Pons (tissue), 1 donor: ENCODE measurements around the gene TMEM101.
"Not testable (repeated sequence)": the region's sequence is repeated elsewhere in the genome, so short reads cannot be mapped to it uniquely, and the experiment has no call there.

Source experiments
- DNase-seq: peaks from one replicate; pipeline ENCODE4 v3.0.0-alpha.2; 2016; ENCODE audit warnings: low spot score

TMEM101 gene

GRCh38 chr17:44014437-44015172 is at the start of gene TMEM101:
Gene TMEM101, minus strand, starts transcription at chr17:44014963. Its CDS starts 11 bp downstream, at chr17:44014952.
- DNase-seq = peak; percentile 90

- DNase-seq = no peak
Observed at GRCh38 chr17:44063704-44064639, 49.2 kb upstream of the TMEM101 start.

- no peak for DNase-seq
Observed at GRCh38 chr17:44062871-44063270, 48.1 kb upstream of the TMEM101 start.

- no peak for DNase-seq
Observed at GRCh38 chr17:44061446-44061845, 46.7 kb upstream of the TMEM101 start.

GRCh38 chr17:44059101-44059892 is 44.5 kb upstream of the TMEM101 start:
- DNase-seq = no peak

GRCh38 chr17:44053125-44053872 is 38.5 kb upstream of the TMEM101 start:
- DNase-seq = no peak

- no peak for DNase-seq
Observed at GRCh38 chr17:44049294-44050060, 34.7 kb upstream of the TMEM101 start.

GRCh38 chr17:44046893-44047292 is 32.1 kb upstream of the TMEM101 start:
- DNase-seq = not testable (repeated sequence)

GRCh38 chr17:44045486-44045885 is 30.7 kb upstream of the TMEM101 start:
- no peak for DNase-seq

- DNase-seq = no peak
Observed at GRCh38 chr17:44044071-44044470, 29.3 kb upstream of the TMEM101 start.

GRCh38 chr17:44043272-44043696 is 28.5 kb upstream of the TMEM101 start:
- no peak for DNase-seq

- no peak for DNase-seq
Observed at GRCh38 chr17:44039829-44040635, 25.3 kb upstream of the TMEM101 start.

GRCh38 chr17:44038604-44039011 is 23.8 kb upstream of the TMEM101 start:
- DNase-seq = no peak

GRCh38 chr17:44037471-44037870 is 22.7 kb upstream of the TMEM101 start:
- DNase-seq = no peak

GRCh38 chr17:44034688-44035087 is 19.9 kb upstream of the TMEM101 start:
- DNase-seq = not testable (repeated sequence)

- DNase-seq = no peak
Observed at GRCh38 chr17:44033861-44034408, 19.2 kb upstream of the TMEM101 start.

GRCh38 chr17:44030482-44030881 is 15.7 kb upstream of the TMEM101 start:
- DNase-seq = no peak

- DNase-seq = no peak
Observed at GRCh38 chr17:44029736-44030135, 15.0 kb upstream of the TMEM101 start.

- DNase-seq = no peak
Observed at GRCh38 chr17:44024853-44025252, 10.1 kb upstream of the TMEM101 start.
